Spinal cord (tissue), 10 donors: Measurements from ENCODE around the gene PUSL1. TPM values are rescaled to one million over a fixed set of nuclear protein-coding genes. Genes with fewer than 3 reads are reported as not detected.
A peak's percentile ranks its signal among the peaks of the same experiment; 100 is the strongest.

Experiments used
- DNase-seq, 6 donors: peaks; one replicate each; pipeline versions ENCODE4 v3.0.0 to v3.0.0-alpha.2; 2013 to 2015; ENCODE audit warnings: low spot score in 6 of 6, low read depth in 4 of 6
- H3K27ac ChIP-seq: one replicate; pipeline ENCODE4 v1.5.1; 2013; ENCODE audit warnings: low read depth, low read length, control low read depth
- H3K27me3 ChIP-seq: one replicate; pipeline ENCODE4 v1.6.1; 2013; ENCODE audit warnings: low read length; ENCODE audit not compliant: control insufficient read depth, insufficient read depth
- H3K36me3 ChIP-seq: one replicate; pipeline ENCODE4 v1.6.1; 2013; ENCODE audit warnings: low read length; ENCODE audit not compliant: control insufficient read depth, insufficient read depth
- H3K4me1 ChIP-seq: one replicate; pipeline ENCODE4 v1.6.1; 2013; ENCODE audit warnings: low read length; ENCODE audit not compliant: control insufficient read depth, insufficient read depth
- H3K4me3 ChIP-seq: one replicate; pipeline ENCODE4 v1.5.1; 2013; ENCODE audit warnings: low read depth, low read length, control low read depth
- H3K9me3 ChIP-seq: one replicate; pipeline ENCODE4 v1.6.1; 2013; ENCODE audit warnings: low read length; ENCODE audit not compliant: control insufficient read depth, insufficient read depth
- WGBS: methylation state at CpG from one replicate; pipeline ENCODE4 v1.1.5; 2013; ENCODE audit warnings: missing lambda C conversion rate; ENCODE audit not compliant: insufficient coverage; 5-methylcytosine and 5-hydroxymethylcytosine counted together
- polyA plus RNA-seq, 2 donors: library from polyadenylated mRNA; unstranded; fragments of 120-200 nt; gene quantifications; one replicate each; pipeline ENCODE4 v1.2.1, GENCODE V29; 2013; ENCODE audit not compliant: insufficient read length in 2 of 2
- total RNA-seq, 2 donors: library from RNA; depleted of rRNA in 1 of 2; stranded (reverse); fragments of 120-200 nt in 1 of 2; fragments of >200 nt in 1 of 2; gene quantifications; one replicate each; pipeline versions ENCODE4 v1.2.3 to v1.2.4, GENCODE V29; 2013 to 2014
- donor health status: healthy.

PUSL1 gene
- total and polyA plus RNA-seq, 4 donors: 6.2 to 17.7 (median 15.1) TPM

DNA sequence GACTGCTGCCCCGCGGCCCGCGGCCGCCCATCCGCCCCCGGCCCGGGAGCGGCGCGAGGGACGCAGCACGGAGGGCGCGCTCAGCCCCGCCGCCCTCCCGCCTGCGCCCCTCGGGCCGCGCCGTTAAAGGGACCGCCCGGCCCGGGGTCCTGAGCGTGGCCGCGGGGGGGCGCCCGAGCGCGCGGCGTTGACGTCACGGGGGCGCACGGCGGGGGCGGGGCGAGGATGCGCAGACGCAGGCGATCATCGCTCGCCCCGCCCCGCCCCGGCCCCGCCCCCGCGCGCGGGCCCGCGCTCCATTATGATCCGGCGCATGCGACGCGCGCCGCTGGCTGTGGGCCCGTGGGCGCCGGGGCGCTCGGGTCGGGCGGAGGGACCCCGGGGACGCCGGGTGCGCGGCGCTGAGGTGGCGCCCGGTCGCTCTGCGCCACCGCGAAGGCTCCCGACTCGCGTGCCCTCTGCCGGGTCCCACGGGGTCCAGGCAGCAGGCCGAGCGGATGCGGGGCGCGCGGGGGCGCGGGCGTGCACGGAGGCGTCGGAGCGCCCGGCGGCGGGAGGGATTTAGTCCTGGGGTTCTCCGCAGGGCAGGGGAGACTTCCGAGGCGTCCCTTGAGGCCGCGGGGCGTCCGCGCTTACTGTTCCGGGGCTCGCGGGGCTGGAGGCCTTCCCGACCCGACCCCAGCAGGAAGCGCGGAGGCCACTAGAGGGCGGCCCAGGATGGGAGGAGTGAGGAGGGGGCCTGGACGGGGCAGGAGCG lies 41.0 kb downstream of the PUSL1 start, which contains the start of gene DVL1:
Gene DVL1, minus strand, starts transcription at position 163 of the 757 bp plus-strand sequence. CDS start 353 bp downstream, outside the sequence.
- Histone ChIP-seq H3K27ac (no peak within 1 kb of the TSS), H3K36me3 (peaks cover 64% of the 10 kb centered on the region), H3K9me3 (no peaks in the 10 kb centered on the region), H3K4me3 (peak within 1 kb of the TSS; percentile 56), H3K27me3 (peaks cover 11% of the 10 kb centered on the region), H3K4me1 (peaks cover 66% of the 10 kb centered on the region)
- whole genome bisulfite sequencing: under 1% methylated on average over 107 of the region's 122 CpGs
- DNase-seq: peak in 4 of 6 donors; percentile 54 to 91 (median 71)

DNA sequence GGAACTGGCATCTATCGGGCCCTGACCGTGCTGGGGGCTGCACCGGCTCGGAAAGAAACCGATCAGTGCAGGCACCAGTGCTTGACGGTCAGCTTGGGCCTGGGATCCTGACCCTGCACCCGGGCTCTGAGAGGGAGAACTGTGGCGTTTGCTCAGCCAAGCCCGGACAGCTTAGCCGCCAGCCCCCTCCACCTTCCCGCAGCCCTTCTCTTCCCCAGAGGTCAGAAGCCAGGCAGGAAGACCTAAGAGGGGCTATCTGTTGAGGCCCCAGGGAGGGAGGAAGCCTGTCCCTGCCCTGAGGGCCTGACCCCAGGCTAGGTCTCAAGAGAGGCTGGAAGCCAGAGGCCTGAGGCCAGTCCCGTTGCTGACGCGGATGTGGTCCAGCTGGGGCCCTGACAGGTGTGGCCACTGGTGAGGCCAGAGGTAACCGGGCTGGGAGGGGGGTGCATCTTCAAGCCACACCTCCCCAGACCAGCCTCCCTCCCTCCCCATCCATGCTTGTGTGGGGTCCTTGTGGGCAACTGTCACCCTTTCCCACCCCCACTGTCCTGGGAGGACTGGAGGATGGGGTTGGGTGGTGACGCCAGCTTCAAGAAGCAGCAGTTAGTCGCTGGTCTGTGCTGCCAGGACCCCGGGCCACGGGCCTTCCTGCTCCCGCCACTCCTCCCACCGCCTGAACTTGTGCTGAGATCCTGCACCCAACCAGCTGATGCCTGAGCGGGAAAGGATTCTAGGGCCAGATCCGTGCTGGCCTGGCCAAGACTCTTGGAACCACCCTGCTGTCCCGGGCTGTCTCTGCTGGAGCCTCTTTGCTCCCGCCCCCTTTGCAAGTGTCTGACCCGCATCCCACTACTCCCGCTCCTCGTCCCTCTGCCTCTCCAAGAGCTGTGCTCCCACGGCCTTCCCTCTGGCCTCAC lies 43.4 kb downstream of the PUSL1 start:
- peak overlapping the region; percentile 40 for H3K27ac ChIP-seq
- peaks cover 59% of the 10 kb centered on the region for H3K4me1 ChIP-seq
- DNase-seq: peak in 1 of 6 donors; percentile 41
- no peak overlapping the region for H3K4me3 ChIP-seq
- H3K36me3 ChIP-seq: peaks cover 45% of the 10 kb centered on the region
- H3K27me3 ChIP-seq: peaks cover 14% of the 10 kb centered on the region
- WGBS: 38% methylated on average over 27 of the region's 29 CpGs
- no peaks in the 10 kb centered on the region for H3K9me3 ChIP-seq

DNA sequence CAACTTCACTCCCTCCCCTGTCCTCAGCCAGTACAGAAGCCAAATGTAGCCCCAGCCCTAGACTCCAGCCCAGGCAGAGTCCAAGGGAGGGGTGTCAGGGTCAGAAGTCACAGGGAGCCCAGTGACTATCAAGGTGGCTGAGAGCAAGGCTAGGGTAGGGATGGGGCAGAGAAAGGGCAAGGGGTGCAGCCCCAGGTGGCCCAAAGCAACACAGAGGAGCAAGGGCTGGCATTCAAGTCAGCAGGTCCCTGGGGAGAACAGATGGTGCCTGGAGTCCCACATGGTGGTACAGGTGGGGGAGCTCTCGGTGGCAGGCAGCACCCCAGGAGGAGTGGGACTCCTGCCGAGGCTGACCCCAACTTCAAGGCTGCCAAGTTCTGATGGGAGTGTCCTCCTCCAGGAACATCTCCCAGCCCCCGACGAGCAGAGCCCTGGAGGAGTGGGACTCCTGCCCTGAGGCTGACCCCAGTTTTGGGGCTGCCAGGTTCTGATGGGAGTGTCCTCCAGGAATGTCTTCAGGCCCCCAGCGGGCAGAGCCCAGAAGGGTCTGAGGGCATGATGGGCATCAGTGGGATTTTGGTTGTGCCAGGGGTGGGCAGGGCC lies 44.5 kb downstream of the PUSL1 start:
- Histone ChIP-seq H3K9me3 (no peaks in the 10 kb centered on the region), H3K36me3 (peaks cover 35% of the 10 kb centered on the region), H3K4me3 (no peak overlapping the region), H3K4me1 (peaks cover 59% of the 10 kb centered on the region), H3K27ac (no peak overlapping the region), H3K27me3 (peaks cover 17% of the 10 kb centered on the region)
- no peak for DNase-seq
- 56% methylated on average over 3 of the region's 5 CpGs for WGBS

DNA sequence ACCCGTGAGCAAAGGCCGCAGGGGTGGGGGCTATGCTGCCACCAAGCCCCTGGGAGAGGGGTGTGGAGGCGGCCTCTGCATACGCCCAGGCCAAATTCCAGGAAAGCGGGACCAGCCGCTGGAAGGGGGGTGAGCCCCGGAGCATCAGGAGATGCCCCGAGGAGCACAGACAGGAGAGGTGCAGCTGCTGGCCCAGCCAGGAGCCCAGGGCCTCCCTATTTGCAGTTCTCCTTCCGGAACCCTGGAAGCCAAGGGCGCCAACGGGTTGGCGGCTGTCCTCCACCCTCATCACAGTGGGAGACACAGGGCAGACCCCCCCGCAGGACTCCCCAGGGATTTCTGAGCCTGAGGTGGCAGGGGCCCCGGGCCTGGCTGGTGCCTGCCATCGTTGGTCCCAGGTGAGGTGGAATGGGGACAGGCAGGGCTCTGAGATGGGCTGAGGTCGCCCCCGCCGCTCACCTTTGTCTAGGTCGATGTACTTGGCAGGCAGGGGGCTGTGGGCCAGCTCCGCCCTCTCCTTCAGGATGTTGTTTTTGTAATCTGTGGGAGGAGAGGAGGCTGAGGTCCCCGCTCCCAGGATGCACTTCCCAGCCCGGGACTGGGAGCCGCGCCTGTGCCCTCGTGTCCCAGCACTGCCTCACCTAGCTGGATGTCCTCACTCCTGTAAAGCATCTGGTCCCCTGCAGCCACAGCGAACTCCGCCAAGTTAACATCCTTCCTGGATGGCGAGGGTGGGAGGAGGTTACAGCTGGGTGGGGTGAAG lies 45.2 kb downstream of the PUSL1 start:
- Histone ChIP-seq H3K36me3 (peaks cover 35% of the 10 kb centered on the region), H3K27me3 (peaks cover 23% of the 10 kb centered on the region), H3K27ac (no peak overlapping the region), H3K4me3 (no peak overlapping the region), H3K9me3 (no peaks in the 10 kb centered on the region), H3K4me1 (peaks cover 60% of the 10 kb centered on the region)
- no peak for DNase-seq
- 58% methylated on average over 16 of the region's 28 CpGs for WGBS

DNA sequence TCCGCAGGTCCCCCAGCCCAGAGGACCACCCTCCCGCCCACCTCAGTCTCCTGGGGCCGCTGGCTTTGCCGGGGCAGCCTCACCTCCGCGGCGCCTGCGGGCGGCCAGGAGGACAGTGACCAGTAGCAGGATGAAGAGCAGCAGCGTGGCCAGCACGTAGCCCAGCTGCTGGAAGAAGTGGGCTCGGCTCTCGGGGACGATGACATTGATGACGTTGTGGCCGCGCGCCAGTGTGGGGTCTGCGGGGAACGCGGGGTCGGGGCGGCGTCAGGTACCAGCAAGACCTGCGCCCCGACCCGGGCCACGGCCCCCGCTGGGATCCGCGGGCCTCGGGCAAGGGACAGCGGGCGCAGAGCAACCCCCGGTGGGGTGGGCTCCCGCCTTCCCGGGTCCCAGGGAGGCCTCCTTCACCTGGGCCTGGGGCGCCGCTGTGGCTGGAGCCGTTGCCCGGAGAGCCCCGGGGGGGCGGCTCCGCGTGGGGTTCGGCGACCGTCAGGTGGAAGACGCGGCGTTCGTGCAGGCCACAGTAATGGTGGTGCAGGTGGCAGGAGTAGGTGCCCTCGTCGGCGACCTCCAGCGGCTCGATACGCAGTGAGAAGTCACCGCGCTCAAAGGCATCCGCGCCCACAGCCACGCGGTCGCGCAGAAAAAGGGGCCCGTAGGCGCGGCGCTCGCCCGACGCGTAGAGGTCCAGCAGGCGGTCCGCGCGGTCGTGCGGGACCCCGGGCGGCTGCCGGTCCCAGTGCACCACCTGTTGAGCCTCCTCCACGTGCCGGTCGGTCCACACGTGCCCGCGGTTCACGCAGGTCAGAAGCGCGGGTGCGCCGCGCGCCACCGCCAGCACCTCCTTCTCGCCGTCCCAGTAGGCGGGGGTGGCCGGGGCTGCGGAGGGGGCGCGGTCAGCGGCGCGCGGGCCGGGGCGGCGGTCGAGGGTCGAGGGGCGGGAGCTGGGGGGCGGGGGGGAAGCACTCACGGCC lies 46.2 kb downstream of the PUSL1 start:
- peaks cover 24% of the 10 kb centered on the region for H3K27me3 ChIP-seq
- H3K27ac ChIP-seq: no peak overlapping the region
- H3K9me3 ChIP-seq: no peaks in the 10 kb centered on the region
- peaks cover 70% of the 10 kb centered on the region for H3K4me1 ChIP-seq
- DNase-seq: no peak
- H3K36me3 ChIP-seq: peaks cover 35% of the 10 kb centered on the region
- H3K4me3 ChIP-seq: no peak overlapping the region
- 32% methylated on average over 97 of the region's 116 CpGs for whole genome bisulfite sequencing

DNA sequence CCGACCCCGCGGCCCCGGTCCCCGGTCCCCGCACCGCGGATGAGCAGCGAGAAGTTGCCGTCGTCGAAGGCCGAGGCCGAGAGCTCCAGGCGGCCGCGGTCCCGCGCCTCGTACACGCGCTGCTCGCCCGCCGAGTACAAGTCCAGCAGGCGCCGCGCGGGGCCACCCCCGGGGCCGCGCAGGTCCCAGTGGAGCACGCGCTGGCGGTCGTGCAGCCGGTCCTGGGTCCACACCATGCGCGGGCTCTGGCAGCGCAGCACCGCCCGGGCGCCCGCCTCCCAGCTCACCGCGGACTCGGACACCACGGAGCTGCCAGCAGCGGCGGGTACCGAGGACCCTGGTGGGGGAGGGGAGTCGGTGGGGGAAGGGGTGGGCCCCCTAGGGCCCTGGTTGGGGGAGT lies 47.0 kb downstream of the PUSL1 start:
- no peak overlapping the region for H3K4me3 ChIP-seq
- peak in 2 of 6 donors; percentile 31 to 55 for DNase-seq
- H3K4me1 ChIP-seq: peaks cover 78% of the 10 kb centered on the region

DNA sequence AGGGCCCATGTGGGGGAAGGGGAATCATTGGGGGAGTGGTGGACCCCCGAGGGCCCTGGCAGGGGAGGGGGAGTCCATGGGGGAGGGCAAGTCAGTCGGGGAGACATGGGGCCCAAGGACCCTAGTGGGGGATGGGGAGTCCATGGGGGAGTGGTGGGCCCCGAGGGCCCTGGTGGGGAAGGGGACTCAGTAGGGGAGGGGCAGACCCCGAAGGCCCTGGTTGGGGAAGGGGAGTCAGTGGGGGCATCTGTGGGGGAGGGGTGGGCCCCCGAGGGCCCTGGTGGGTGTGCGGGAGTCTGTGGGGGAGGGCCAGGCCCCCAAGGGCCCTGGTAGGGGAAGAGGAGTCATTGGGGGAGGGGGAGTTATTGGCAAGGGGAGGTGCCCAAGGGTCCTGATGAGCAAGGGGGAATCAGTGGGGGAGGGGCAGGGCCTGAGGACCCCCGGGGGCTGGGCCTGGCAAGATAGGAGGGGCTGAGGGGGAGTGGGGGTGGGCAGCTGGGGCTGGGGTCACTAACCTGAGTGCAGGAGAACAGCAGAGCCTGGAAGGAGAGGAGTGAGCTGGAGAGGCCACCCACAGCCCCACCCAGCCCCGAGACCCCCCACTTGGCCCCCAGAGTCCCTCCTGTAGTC lies 47.9 kb downstream of the PUSL1 start:
- WGBS: 66% methylated on average over 4 of the region's 8 CpGs
- Histone ChIP-seq H3K27me3 (peaks cover 24% of the 10 kb centered on the region), H3K9me3 (no peaks in the 10 kb centered on the region), H3K4me1 (peaks cover 83% of the 10 kb centered on the region), H3K27ac (peak overlapping the region; percentile 91), H3K4me3 (peak overlapping the region; percentile 57), H3K36me3 (peaks cover 35% of the 10 kb centered on the region)
- DNase-seq: no peak

More for the DNA sequence above, 47.0 kb downstream of the PUSL1 start:
- 3% methylated on average over 37 of the region's 52 CpGs for WGBS
- Histone ChIP-seq H3K27me3 (peaks cover 24% of the 10 kb centered on the region), H3K36me3 (peaks cover 35% of the 10 kb centered on the region), H3K9me3 (no peaks in the 10 kb centered on the region), H3K27ac (no peak overlapping the region)

DNA sequence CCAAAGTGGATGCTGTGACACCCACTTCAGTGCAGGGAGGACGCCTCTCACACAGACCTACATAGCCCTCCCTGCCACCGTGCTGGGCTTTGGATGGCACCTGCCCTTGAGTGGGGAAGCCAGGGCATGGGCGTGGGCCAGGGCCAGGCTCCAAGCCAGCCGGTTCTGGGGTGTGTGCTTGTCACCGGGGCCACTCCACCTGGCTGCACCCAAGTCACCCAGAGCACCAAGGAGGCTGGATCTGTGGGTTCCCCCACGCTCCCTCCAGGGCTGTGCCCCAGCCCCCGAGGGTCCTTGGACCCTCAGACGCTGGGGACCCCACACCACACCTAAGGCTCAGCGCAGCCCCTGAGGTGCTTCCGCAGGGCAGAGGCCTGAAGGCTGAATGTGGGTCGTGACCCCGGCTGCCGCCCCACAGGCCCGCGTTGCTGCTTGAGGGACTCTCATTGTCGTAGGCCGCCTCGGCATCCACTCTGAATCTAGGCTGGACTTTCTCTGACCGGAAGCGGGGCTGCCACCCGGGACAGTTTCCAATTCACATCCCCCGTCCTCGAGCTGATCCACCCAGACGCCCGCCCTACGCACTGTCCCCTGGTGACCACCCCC lies 48.5 kb downstream of the PUSL1 start:
- DNase-seq: no peak
- Histone ChIP-seq H3K4me3 (peak overlapping the region; percentile 57), H3K27ac (peak overlapping the region; percentile 91), H3K9me3 (no peaks in the 10 kb centered on the region), H3K4me1 (peaks cover 83% of the 10 kb centered on the region), H3K36me3 (peaks cover 30% of the 10 kb centered on the region), H3K27me3 (peaks cover 24% of the 10 kb centered on the region)
- 34% methylated on average over 24 of the region's 26 CpGs for WGBS
